Activated CD4-positive, alpha-beta memory T cell treated with anti-CD3 and anti-CD28 coated beads for 36 hours (primary cell): Measurements from ENCODE around the gene USP34. TPM values are rescaled to one million over a fixed set of nuclear protein-coding genes. Genes with fewer than 3 reads are reported as not detected.
"Not testable (repeated sequence)": the region's sequence is repeated elsewhere in the genome, so short reads cannot be mapped to it uniquely, and the experiment has no call there.

Experiments
- CTCF ChIA-PET: fragments of 350-600 bp; sonication (Branson Sonifier 250); formaldehyde crosslinking; loops from one replicate; lab custom pipeline; 2021; ENCODE audit warnings: antibody characterized with exemption, inconsistent platforms; lab: Charles Lee
- POLR2A ChIA-PET: fragments of 350-600 bp; sonication (Branson Sonifier 250); formaldehyde crosslinking; loops from one replicate; lab custom pipeline; 2021; ENCODE audit warnings: antibody characterized with exemption; lab: Charles Lee
- DNase-seq: peaks from one replicate; pipeline ENCODE4 v3.0.0-alpha.2; 2020
- H3K27ac Mint-ChIP-seq: one replicate; pipeline ENCODE4 v1.8.0; 2021; ENCODE audit warnings: mixed read lengths
- H3K27me3 Mint-ChIP-seq: one replicate; pipeline ENCODE4 v1.8.0; 2021; ENCODE audit warnings: mixed read lengths
- H3K36me3 Mint-ChIP-seq: one replicate; pipeline ENCODE4 v1.8.0; 2021; ENCODE audit warnings: mixed read lengths
- H3K4me1 Mint-ChIP-seq: one replicate; pipeline ENCODE4 v1.8.0; 2021; ENCODE audit warnings: low read depth, mixed read lengths
- H3K4me3 Mint-ChIP-seq: one replicate; pipeline ENCODE4 v1.8.0; 2021; ENCODE audit warnings: mild to moderate bottlenecking, mixed read lengths
- H3K9me3 Mint-ChIP-seq: one replicate; pipeline ENCODE4 v1.8.0; 2021; ENCODE audit warnings: mixed read lengths
- intact Hi-C: fragments of 100-400 bp; cut with micrococcal nuclease; formaldehyde crosslinking; loops from one replicate; pipeline ENCODE4 v1.15.1; 2023
- total RNA-seq, 2 experiments: library from RNA; stranded (reverse); gene quantifications; one replicate each; pipeline ENCODE4 v1.2.3, GENCODE V29; 2021

The USP34 gene
- total RNA-seq, 2 experiments from 2014 or later = 61.1 to 69.4 TPM

DNA sequence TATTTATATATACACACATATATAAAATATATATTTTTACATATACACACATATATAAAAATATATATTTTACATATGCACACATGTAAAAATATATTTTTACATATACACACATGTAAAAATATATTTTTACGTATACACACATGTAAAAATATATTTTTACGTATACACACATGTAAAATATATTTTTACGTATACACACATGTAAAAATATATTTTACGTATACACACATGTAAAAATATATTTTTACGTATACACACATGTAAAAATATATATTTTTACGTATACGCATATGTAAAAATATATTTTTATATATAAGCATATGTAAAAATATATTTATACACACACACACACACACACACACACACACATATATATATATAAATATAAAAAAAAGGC is 83.3 kb downstream of the USP34 start:
- H3K27ac Mint-ChIP-seq, DNase-seq, CTCF ChIA-PET, H3K9me3 Mint-ChIP-seq, H3K4me3 Mint-ChIP-seq, H3K27me3 Mint-ChIP-seq, POLR2A ChIA-PET, H3K4me1 Mint-ChIP-seq, intact Hi-C loops: not testable (repeated sequence)
- H3K36me3 Mint-ChIP-seq = peaks cover 13% of the 10 kb centered on the region

- H3K4me1 Mint-ChIP-seq, CTCF ChIA-PET, H3K9me3 Mint-ChIP-seq, intact Hi-C loops, H3K4me3 Mint-ChIP-seq, POLR2A ChIA-PET, DNase-seq, H3K27me3 Mint-ChIP-seq, H3K27ac Mint-ChIP-seq: not testable (repeated sequence)
- H3K36me3 Mint-ChIP-seq = peaks cover 46% of the 10 kb centered on the region
Observed at GRCh38 chr2:61380882-61381197, 90.0 kb downstream of the USP34 start.

- Mint-ChIP-seq H3K9me3 (no peaks in the 10 kb centered on the region), H3K27ac (no peak overlapping the region), H3K4me3 (no peak overlapping the region), H3K27me3 (no peaks in the 10 kb centered on the region), H3K36me3 (peaks cover 46% of the 10 kb centered on the region), H3K4me1 (no peaks in the 10 kb centered on the region)
- intact Hi-C loops = no loop called here
- POLR2A ChIA-PET = no interaction called here
- CTCF ChIA-PET = no interaction called here
- DNase-seq = no peak
Observed at GRCh38 chr2:61380056-61380881, 90.6 kb downstream of the USP34 start.

DNA sequence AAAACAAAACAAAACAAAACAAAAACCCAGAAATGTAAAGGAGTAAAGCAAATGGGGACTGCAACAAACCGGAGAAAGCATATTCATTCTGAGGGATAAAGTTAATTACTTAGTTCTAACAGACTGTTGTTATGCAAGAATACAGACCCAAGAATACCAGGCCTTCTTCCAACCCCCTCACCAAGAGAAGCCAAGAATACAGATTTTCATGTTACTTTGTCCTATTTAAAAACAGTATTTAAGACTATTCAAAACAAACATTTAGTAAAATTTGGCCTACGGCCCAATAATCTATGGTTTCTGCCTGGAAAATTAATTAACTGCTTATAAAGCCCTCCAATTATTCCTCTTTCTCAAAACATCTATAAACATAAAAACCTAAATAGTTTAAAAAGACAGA is 91.4 kb downstream of the USP34 start:
- Mint-ChIP-seq H3K27me3 (no peaks in the 10 kb centered on the region), H3K27ac (no peak overlapping the region), H3K4me1 (no peaks in the 10 kb centered on the region), H3K9me3 (no peaks in the 10 kb centered on the region), H3K4me3 (no peak overlapping the region), H3K36me3 (peaks cover 48% of the 10 kb centered on the region)
- no peak for DNase-seq
- ChIA-PET POLR2A (no interaction called here), CTCF (no interaction called here)
- intact Hi-C loops = no loop called here

- H3K36me3 Mint-ChIP-seq = peaks cover 57% of the 10 kb centered on the region
- ChIA-PET CTCF (no interaction called here), POLR2A (no interaction called here)
- H3K27ac Mint-ChIP-seq = no peak overlapping the region
- no peaks in the 10 kb centered on the region for H3K27me3 Mint-ChIP-seq
- DNase-seq = no peak
- H3K9me3 Mint-ChIP-seq = no peaks in the 10 kb centered on the region
- no peak overlapping the region for H3K4me3 Mint-ChIP-seq
- H3K4me1 Mint-ChIP-seq = no peaks in the 10 kb centered on the region
- intact Hi-C loops = no loop called here
Observed at GRCh38 chr2:61378281-61378680, 92.6 kb downstream of the USP34 start.

DNA sequence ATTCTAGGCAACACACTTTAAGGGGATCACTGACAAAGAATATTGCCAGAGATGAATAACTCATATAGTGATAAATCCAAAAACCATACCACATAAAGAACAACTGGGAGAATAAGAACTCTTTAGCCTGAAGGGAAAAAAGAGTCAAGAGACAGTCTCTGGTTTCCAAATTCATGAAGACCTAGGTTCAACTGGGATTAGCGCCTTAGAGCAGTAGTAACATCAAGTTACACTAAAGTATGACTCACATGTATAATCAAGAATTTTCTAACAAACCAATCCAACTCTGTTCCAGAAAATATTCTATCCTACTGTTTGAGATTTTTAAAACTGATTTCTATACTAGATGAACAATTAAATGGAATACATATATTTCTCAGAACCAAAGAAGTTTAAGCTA is 93.8 kb downstream of the USP34 start:
- no peaks in the 10 kb centered on the region for H3K27me3 Mint-ChIP-seq
- no peaks in the 10 kb centered on the region for H3K9me3 Mint-ChIP-seq
- H3K36me3 Mint-ChIP-seq = peaks cover 59% of the 10 kb centered on the region
- POLR2A ChIA-PET = no interaction called here
- intact Hi-C loops = no loop called here
- CTCF ChIA-PET = interaction anchor here (0.6 kb wide), 1 partner anchor 19 kb away, joined by 4 read pairs; no protein-coding TSS in a partner anchor
- no peak overlapping the region for H3K4me3 Mint-ChIP-seq
- H3K4me1 Mint-ChIP-seq = no peaks in the 10 kb centered on the region
- no peak overlapping the region for H3K27ac Mint-ChIP-seq
- DNase-seq = no peak

GRCh38 chr2:61376211-61376610 is 94.7 kb downstream of the USP34 start:
- DNase-seq = no peak
- H3K27me3 Mint-ChIP-seq = no peaks in the 10 kb centered on the region
- POLR2A ChIA-PET = no interaction called here
- H3K36me3 Mint-ChIP-seq = peaks cover 55% of the 10 kb centered on the region
- no peaks in the 10 kb centered on the region for H3K9me3 Mint-ChIP-seq
- CTCF ChIA-PET = no interaction called here
- no peaks in the 10 kb centered on the region for H3K4me1 Mint-ChIP-seq
- no peak overlapping the region for H3K4me3 Mint-ChIP-seq
- intact Hi-C loops = no loop called here
- H3K27ac Mint-ChIP-seq = no peak overlapping the region

- Mint-ChIP-seq H3K9me3 (no peaks in the 10 kb centered on the region), H3K27me3 (no peaks in the 10 kb centered on the region), H3K27ac (no peak overlapping the region), H3K4me1 (peaks cover 30% of the 10 kb centered on the region), H3K36me3 (peaks cover 54% of the 10 kb centered on the region), H3K4me3 (no peak overlapping the region)
- CTCF ChIA-PET = no interaction called here
- intact Hi-C loops = no loop called here
- POLR2A ChIA-PET = no interaction called here
- no peak for DNase-seq
Observed at GRCh38 chr2:61371027-61371426, 99.9 kb downstream of the USP34 start.

- H3K36me3 Mint-ChIP-seq = peaks cover 52% of the 10 kb centered on the region
- H3K4me3 Mint-ChIP-seq = no peak overlapping the region
- H3K4me1 Mint-ChIP-seq = peaks cover 36% of the 10 kb centered on the region
- DNase-seq = peak; percentile 51
- intact Hi-C loops = loop anchor here (5.0 kb wide), 1 partner anchor 42 kb away; no protein-coding TSS in a partner anchor
- ChIA-PET POLR2A (interaction anchor here (0.6 to 0.7 kb wide), 2 partner anchors 9 to 40 kb away, joined by 3 to 4 read pairs; no protein-coding TSS in a partner anchor), CTCF (no interaction called here)
- no peaks in the 10 kb centered on the region for H3K27me3 Mint-ChIP-seq
- H3K27ac Mint-ChIP-seq = peak overlapping the region; percentile 51
- no peaks in the 10 kb centered on the region for H3K9me3 Mint-ChIP-seq
Observed at GRCh38 chr2:61368687-61369665, 101.9 kb downstream of the USP34 start.

DNA sequence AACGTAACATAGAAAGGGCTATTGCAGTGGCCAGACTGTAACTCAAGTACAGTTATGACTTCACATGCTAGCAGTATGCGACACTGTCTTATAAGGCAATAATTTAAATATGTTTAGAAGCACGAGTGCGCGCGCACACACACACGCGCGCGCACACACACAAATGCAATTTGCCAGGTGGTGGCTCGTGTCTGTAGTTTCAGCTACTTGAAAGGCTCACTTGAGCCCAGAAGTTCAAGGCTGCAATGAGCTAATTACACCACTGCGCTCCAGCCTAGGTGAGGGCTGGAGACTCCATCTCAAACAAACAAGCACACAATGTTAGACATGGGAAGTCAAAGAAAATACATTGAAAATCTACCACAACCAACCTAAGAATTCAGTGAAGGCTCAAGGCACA is 103.7 kb downstream of the USP34 start:
- CTCF ChIA-PET = no interaction called here
- no peak for DNase-seq
- no peak overlapping the region for H3K27ac Mint-ChIP-seq
- no peaks in the 10 kb centered on the region for H3K27me3 Mint-ChIP-seq
- H3K4me3 Mint-ChIP-seq = no peak overlapping the region
- peaks cover 45% of the 10 kb centered on the region for H3K4me1 Mint-ChIP-seq
- H3K36me3 Mint-ChIP-seq = peaks cover 53% of the 10 kb centered on the region
- intact Hi-C loops = loop anchor here (5.0 kb wide), 1 partner anchor 40 kb away; no protein-coding TSS in a partner anchor
- POLR2A ChIA-PET = no interaction called here
- no peaks in the 10 kb centered on the region for H3K9me3 Mint-ChIP-seq

DNA sequence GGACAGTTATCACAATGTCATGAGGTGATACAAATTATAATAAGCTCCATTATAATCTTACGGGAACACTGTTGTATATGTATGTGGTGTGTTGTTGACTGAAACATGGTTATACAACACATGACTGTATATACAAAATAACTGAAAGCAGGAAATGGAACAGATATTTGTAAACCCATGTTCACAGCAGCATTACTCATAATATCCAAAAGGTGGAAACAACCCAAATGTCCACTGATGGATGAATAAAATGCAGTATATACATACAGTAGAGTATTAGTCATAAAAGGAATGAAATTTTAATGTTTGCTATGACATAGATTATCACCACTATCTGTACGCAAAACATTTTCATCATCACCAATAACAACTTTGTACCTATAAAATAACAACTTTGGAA is 107.3 kb downstream of the USP34 start:
- DNase-seq = no peak
- Mint-ChIP-seq H3K9me3 (no peaks in the 10 kb centered on the region), H3K36me3 (peaks cover 42% of the 10 kb centered on the region), H3K27ac (no peak overlapping the region), H3K4me1 (peaks cover 44% of the 10 kb centered on the region), H3K27me3 (no peaks in the 10 kb centered on the region), H3K4me3 (no peak overlapping the region)
- intact Hi-C loops = no loop called here
- ChIA-PET CTCF (no interaction called here), POLR2A (no interaction called here)

DNA sequence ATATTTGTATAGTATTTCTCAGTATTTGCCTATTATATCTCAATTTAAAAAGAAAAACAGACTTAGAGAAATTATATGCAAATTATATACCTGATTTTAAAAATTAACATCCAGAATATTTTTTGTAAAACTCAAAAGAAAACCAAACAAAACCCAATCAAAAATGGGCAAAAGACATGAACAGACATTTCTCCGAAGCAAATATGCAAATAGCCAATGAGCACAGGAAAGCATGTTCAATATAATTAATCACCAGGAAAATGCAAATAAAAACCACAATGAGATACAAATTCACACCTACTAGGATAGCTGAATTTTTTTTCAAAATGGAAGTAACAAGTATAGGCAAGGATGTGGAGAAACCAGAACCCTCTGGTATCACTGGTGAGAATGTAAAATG is 108.0 kb downstream of the USP34 start:
- H3K36me3 Mint-ChIP-seq = peaks cover 41% of the 10 kb centered on the region
- peaks cover 41% of the 10 kb centered on the region for H3K4me1 Mint-ChIP-seq
- ChIA-PET POLR2A (no interaction called here), CTCF (no interaction called here)
- no peak for DNase-seq
- H3K4me3 Mint-ChIP-seq = no peak overlapping the region
- H3K27me3 Mint-ChIP-seq = no peaks in the 10 kb centered on the region
- no peaks in the 10 kb centered on the region for H3K9me3 Mint-ChIP-seq
- no peak overlapping the region for H3K27ac Mint-ChIP-seq
- intact Hi-C loops = no loop called here
